HCT116 (cell line): ENCODE data around the gene SH3D19. TPM values are rescaled to one million over a fixed set of nuclear protein-coding genes. Genes with fewer than 3 reads are reported as not detected.
"Not testable (repeated sequence)": the region's sequence is repeated elsewhere in the genome, so short reads cannot be mapped to it uniquely, and the experiment has no call there.

Source experiments
- ATAC-seq: fragments of 200-7000 bp; cut with Tn5 transposase; 2 replicates; pipeline ENCODE4 v1.9.1; 2020; ENCODE audit warnings: mild to moderate bottlenecking, moderate library complexity
- BruUV-seq: library from RNA; stranded (reverse); fragments of 400-500 nt; replicated peaks from 2 replicates; lab custom pipeline; 2021; lab: Mats Ljungman, UMichigan
- CTCF ChIA-PET: fragments of 300-600 bp; sonication (Branson Sonifier 250); formaldehyde crosslinking; loops from one replicate; lab custom pipeline; 2021; ENCODE audit warnings: antibody characterized with exemption; lab: Charles Lee
- POLR2A ChIA-PET: fragments of 300-600, 350-600 bp; sonication (Branson Sonifier 250); formaldehyde crosslinking; loops from one replicate; lab custom pipeline; 2021; ENCODE audit warnings: antibody characterized with exemption; lab: Charles Lee
- RAD21 ChIA-PET, 2 experiments: fragments of 300-600 bp; sonication (Branson Sonifier 250); formaldehyde crosslinking; loops; one replicate each; lab custom pipeline; 2023; ENCODE audit warnings: low total read pairs in 2 of 2; ENCODE audit not compliant: uncharacterized antibody in 2 of 2, unreplicated experiment in 2 of 2, low non-redundant PET in 1 of 2; lab: Charles Lee
- DNase-seq: peaks from one replicate; pipeline ENCODE4 v3.0.0-alpha.2; 2010; ENCODE audit warnings: low read depth, low spot score
- H2AFZ ChIP-seq: fragments of 200-600 bp; shearing (Covaris generic), sonication (generic); 2 replicates; pipeline ENCODE4 v1.6.1; 2017; ENCODE audit warnings: low read depth, mixed run types, mixed read lengths, antibody characterized with exemption, low read length; ENCODE audit not compliant: poor library complexity, severe bottlenecking
- H3K27ac ChIP-seq: 2 replicates; pipeline ENCODE4 v1.5.1; 2012; ENCODE audit warnings: low read depth, low read length
- H3K27me3 ChIP-seq: fragments of 200-600 bp; sonication (generic); 2 replicates; pipeline ENCODE4 v1.6.1; 2016; ENCODE audit warnings: mixed run types, low read length, mixed read lengths; ENCODE audit not compliant: insufficient read depth
- H3K36me3 ChIP-seq, 2 experiments: fragments of 200-500 bp in 1 of 2; fragments of 200-600 bp in 1 of 2; sonication (Bioruptor generic) in 1 of 2; sonication (generic) in 1 of 2; 2 replicates each; pipeline versions ENCODE4 v1.5.1 to v1.6.1; 2014 to 2016; ENCODE audit warnings: low read length in 2 of 2, inconsistent platforms in 1 of 2, mixed read lengths in 1 of 2, mixed run types in 1 of 2; ENCODE audit not compliant: insufficient read depth in 2 of 2, control insufficient read depth in 1 of 2
- H3K4me1 ChIP-seq, 2 experiments: fragments of 200-600 bp in 1 of 2; sonication (generic) in 1 of 2; 2 replicates each; pipeline versions ENCODE4 v1.5.1 to v1.6.1; 2012 to 2017; ENCODE audit warnings: low read length in 2 of 2, inconsistent platforms in 1 of 2, mild to moderate bottlenecking in 1 of 2, mixed read lengths in 1 of 2, mixed run types in 1 of 2, moderate library complexity in 1 of 2; ENCODE audit not compliant: insufficient read depth in 2 of 2, control insufficient read depth in 1 of 2
- H3K4me2 ChIP-seq: fragments of 200-600 bp; sonication (generic); 2 replicates; pipeline ENCODE4 v1.6.1; 2017; ENCODE audit warnings: mixed run types, low read length, mixed read lengths
- H3K4me3 ChIP-seq, 2 experiments: fragments of 200-600 bp in 1 of 2; sonication (generic) in 1 of 2; replicated peaks in 1 of 2; 2 replicates each; pipeline ENCODE4 v1.5.1; 2011 to 2016; ENCODE audit warnings: low read length in 2 of 2, control low read depth in 1 of 2, low read depth in 1 of 2, mild to moderate bottlenecking in 1 of 2, mixed read lengths in 1 of 2, mixed run types in 1 of 2
- H3K79me2 ChIP-seq: fragments of 200-600 bp; sonication (generic); 2 replicates; pipeline ENCODE4 v1.6.1; 2017; ENCODE audit warnings: mild to moderate bottlenecking, mixed run types, low read length, moderate library complexity, mixed read lengths; ENCODE audit not compliant: insufficient read depth
- H3K9ac ChIP-seq: fragments of 200-600 bp; sonication (generic); 2 replicates; pipeline ENCODE4 v1.6.1; 2016; ENCODE audit warnings: low read length, mixed read lengths
- H3K9me2 ChIP-seq: fragments of 200-600 bp; sonication (generic), shearing (Covaris generic); 2 replicates; pipeline ENCODE4 v1.6.1; 2017; ENCODE audit warnings: mixed run types, mild to moderate bottlenecking, moderate library complexity; ENCODE audit not compliant: insufficient read depth
- H3K9me3 ChIP-seq, 2 experiments: fragments of 200-500 bp in 1 of 2; fragments of 200-600 bp in 1 of 2; sonication (Bioruptor generic) in 1 of 2; sonication (generic) in 1 of 2; 2 replicates each; pipeline ENCODE4 v1.6.1; 2014 to 2017; ENCODE audit warnings: low read length in 2 of 2, mixed read lengths in 2 of 2, inconsistent platforms in 1 of 2, low read depth in 1 of 2, mild to moderate bottlenecking in 1 of 2, mixed run types in 1 of 2, moderate library complexity in 1 of 2; ENCODE audit not compliant: control insufficient read depth in 1 of 2, insufficient read depth in 1 of 2
- H4K20me1 ChIP-seq: fragments of 200-600 bp; sonication (generic), shearing (Covaris generic); 2 replicates; pipeline ENCODE4 v1.6.1; 2017; ENCODE audit warnings: mixed run types, mild to moderate bottlenecking, moderate library complexity; ENCODE audit not compliant: insufficient read depth
- CBX3 ChIP-seq: IDR thresholded peaks from 2 replicates; pipeline ENCODE4 v1.6.1; 2012; ENCODE audit warnings: low read depth
- CEBPB ChIP-seq: IDR thresholded peaks from 2 replicates; pipeline ENCODE4 v1.6.1; 2012; ENCODE audit warnings: low read depth
- CTCF ChIP-seq, 3 experiments: fragments of 200-600 bp in 1 of 3; sonication (generic) in 1 of 3; IDR thresholded peaks in 2 of 3; conservative IDR thresholded peaks in 1 of 3; 2 replicates each; pipeline ENCODE4 v1.5.1; 2012 to 2017; ENCODE audit warnings: low read depth in 2 of 3, low read length in 2 of 3, antibody characterized with exemption in 1 of 3, borderline replicate concordance in 1 of 3, control low read depth in 1 of 3, mild to moderate bottlenecking in 1 of 3, mixed read lengths in 1 of 3, mixed run types in 1 of 3, moderate library complexity in 1 of 3; ENCODE audit not compliant: insufficient read depth in 1 of 3
- ELF1 ChIP-seq: IDR thresholded peaks from 2 replicates; pipeline ENCODE4 v1.6.1; 2012; ENCODE audit warnings: low read depth, borderline replicate concordance
- FOSL1 ChIP-seq: IDR thresholded peaks from 2 replicates; pipeline ENCODE4 v1.6.1; 2012; ENCODE audit warnings: low read depth
- POLR2A ChIP-seq: IDR thresholded peaks from 2 replicates; pipeline ENCODE4 v1.7.0; 2011; ENCODE audit warnings: borderline replicate concordance; ENCODE audit not compliant: insufficient read depth, insufficient read length; ENCODE audit errors: extremely low read depth
- YY1 ChIP-seq: IDR thresholded peaks from 2 replicates; pipeline ENCODE4 v1.6.1; 2011; ENCODE audit warnings: low read length, low read depth, moderate library complexity, mild to moderate bottlenecking; ENCODE audit not compliant: insufficient replicate concordance; ENCODE audit errors: extremely low read depth
- ZFX ChIP-seq: fragments of 450-650 bp; IDR thresholded peaks from 2 replicates; pipeline ENCODE4 v1.6.1; 2017
- intact Hi-C: fragments of 100-400 bp; cut with micrococcal nuclease; formaldehyde crosslinking; loops from 2 replicates; pipeline ENCODE4 v1.10.0; 2022
- total RNA-seq: library from RNA; stranded (reverse); gene quantifications from one replicate; pipeline ENCODE4 v1.2.1, GENCODE V29; 2021; ENCODE audit not compliant: unreplicated experiment

Gene SH3D19
- total RNA-seq, 1 experiment from 2014 or later, result 37.5 TPM

GRCh38 chr4:151139814-151140213, 185.6 kb downstream of the SH3D19 start:
- H3K9ac ChIP-seq, result no peak overlapping the region
- ChIA-PET RAD21 (no interaction called here), CTCF (no interaction called here), POLR2A (no interaction called here)
- H3K79me2 ChIP-seq, result no peaks in the 10 kb centered on the region
- H3K27me3 ChIP-seq, result no peaks in the 10 kb centered on the region
- no peak overlapping the region for H2AFZ ChIP-seq
- intact Hi-C loops, result no loop called here
- no peak overlapping the region for H3K4me3 ChIP-seq
- peaks cover 0 to 5% of the 10 kb centered on the region in 2 experiments; a peak in 1 of 4 replicates for H3K36me3 ChIP-seq
- BruUV-seq, result no TSS peak
- H3K9me3 ChIP-seq, result no peaks in the 10 kb centered on the region
- H3K27ac ChIP-seq, result no peak overlapping the region
- DNase-seq, result no peak
- ATAC-seq, result no peak
- no peaks in the 10 kb centered on the region for H4K20me1 ChIP-seq
- no peaks in the 10 kb centered on the region for H3K4me1 ChIP-seq
- no peaks in the 10 kb centered on the region for H3K9me2 ChIP-seq
- no peak overlapping the region for H3K4me2 ChIP-seq
- TF ChIP-seq CEBPB, result no peak
- TF ChIP-seq POLR2A, result no peak
- TF ChIP-seq CTCF (IDR thresholded peaks at IDR 0.05 in 2 of 3, conservative IDR thresholded peaks at IDR 0.05 in 1 of 3; ENCODE audit: borderline replicate concordance in 1 of 3, insufficient read depth in 1 of 3, low read depth in 2 of 3, low read length in 2 of 3), result no peak
- no peak for TF ChIP-seq FOSL1
- no peak for TF ChIP-seq ZFX
- TF ChIP-seq CBX3, result no peak
- TF ChIP-seq YY1, result no peak
- TF ChIP-seq ELF1, result no peak

- DNase-seq, H3K4me1 ChIP-seq, H3K27me3 ChIP-seq, H2AFZ ChIP-seq, CTCF ChIA-PET, H3K36me3 ChIP-seq, intact Hi-C loops, H3K9me2 ChIP-seq, POLR2A ChIA-PET, H3K79me2 ChIP-seq, H3K9me3 ChIP-seq, BruUV-seq, RAD21 ChIA-PET, H3K4me2 ChIP-seq, H3K4me3 ChIP-seq, ATAC-seq, H3K9ac ChIP-seq, H3K27ac ChIP-seq, H4K20me1 ChIP-seq: not testable (repeated sequence)
These were observed 189.4 kb downstream of the SH3D19 start for GRCh38 chr4:151136048-151136447.
